Activated CD4-positive, alpha-beta T cell treated with anti-CD3 and anti-CD28 coated beads, Interleukin-2, amount 50 U/mL, for 48 hours (primary cell): ENCODE measurements around the gene GTF2H4.
A peak's percentile ranks its signal among the peaks of the same experiment; 100 is the strongest.

Source experiments
- DNase-seq, 2 experiments: peaks; one replicate each; pipeline ENCODE4 v3.0.0-alpha.2; 2020

GTF2H4 gene

DNA sequence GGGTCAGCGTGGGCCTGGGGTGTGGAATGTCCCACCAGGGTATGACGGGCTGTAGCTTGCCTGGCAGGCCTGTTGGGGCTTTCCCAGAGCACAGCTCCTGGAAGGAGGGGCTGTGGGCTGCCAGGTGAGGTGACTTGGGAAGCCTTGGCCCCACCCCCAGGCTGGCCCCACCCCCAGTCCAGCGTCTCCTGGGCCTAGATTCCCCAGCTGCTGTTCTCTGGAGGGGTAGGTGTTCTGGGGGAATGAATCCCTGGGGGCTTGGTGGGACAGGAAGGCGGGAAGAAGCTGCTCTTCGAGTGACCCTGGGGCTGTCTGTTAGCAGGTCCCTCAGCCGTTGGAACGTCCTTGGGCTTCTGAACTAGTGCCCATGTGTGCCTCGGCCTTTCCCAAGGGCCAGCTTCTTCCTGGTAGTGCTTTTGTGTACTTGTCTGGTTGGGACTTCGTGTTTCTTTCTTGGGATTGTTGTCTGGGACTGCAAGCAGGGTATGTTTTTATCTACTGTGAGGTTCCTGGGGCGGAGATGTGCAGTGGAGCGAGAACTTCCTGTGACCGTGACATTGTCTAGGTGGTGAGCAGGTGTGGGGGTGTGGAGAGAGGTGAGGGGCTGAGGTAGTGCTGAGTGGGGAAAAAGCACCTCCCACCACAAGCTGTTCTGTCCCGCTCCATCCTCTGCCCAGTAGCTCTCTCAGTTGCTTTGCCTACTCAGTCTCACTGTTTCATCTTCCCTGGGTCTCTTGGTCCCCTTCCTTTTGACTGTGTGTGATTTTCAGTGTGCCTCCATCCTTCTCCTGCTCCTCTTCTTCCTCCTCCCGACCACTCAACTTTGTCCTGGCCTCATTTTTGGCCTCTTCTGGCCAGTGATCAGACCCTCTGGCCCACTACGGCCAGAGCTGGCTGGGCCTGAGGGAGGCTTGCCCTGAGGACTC lies 25.0 kb upstream of the GTF2H4 start:
- DNase-seq = peak in 1 of 2 experiments; percentile 25

DNA sequence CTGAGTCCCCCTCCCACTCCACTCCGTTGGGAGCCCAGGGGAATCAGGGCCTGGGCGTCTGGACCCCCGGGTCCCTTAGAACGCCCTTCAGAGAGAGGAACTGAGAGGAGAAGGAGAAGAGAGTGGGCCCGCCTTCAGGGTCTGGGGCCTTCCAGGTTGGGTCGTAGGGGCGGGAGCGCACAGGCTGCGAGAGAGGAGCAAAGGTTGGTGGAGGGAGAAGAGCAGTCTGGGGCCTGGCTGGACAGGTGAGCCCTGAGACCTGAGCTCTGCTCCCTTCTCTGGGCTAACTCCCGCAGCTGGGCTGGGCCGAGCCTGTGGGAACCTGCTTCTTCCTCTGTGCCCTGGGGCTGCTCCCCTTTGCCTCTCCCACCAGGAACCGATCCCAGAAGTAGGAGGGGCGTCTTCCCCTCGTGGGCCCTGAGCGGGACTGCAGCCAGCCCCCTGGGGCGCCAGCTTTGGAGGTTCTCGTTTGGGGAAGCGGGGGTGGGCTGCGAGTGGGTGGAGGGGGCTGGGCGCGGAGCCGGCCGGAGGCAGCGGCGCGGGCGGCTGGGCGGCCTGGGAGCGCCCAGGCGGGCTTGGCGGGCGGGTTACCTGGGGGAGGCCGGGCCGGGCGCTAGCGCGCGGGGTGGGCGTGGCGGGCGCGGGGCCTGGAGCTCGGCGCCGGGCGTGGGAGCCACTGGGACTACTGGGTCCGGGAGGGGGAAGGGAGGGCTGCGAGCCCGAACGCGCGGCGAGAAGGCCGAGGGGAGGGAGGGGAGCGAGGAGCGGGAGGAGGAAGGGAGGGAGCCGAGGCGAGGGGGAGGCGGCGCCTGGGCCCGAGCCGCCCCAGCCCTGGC lies 24.1 kb upstream of the GTF2H4 start, which contains the start of gene DDR1:
DDR1 (plus strand) TSS at position 835 of the 836 bp plus-strand sequence. CDS start 4,211 bp downstream, outside the sequence.
- DNase-seq = peak; percentile 58 to 64

DNA sequence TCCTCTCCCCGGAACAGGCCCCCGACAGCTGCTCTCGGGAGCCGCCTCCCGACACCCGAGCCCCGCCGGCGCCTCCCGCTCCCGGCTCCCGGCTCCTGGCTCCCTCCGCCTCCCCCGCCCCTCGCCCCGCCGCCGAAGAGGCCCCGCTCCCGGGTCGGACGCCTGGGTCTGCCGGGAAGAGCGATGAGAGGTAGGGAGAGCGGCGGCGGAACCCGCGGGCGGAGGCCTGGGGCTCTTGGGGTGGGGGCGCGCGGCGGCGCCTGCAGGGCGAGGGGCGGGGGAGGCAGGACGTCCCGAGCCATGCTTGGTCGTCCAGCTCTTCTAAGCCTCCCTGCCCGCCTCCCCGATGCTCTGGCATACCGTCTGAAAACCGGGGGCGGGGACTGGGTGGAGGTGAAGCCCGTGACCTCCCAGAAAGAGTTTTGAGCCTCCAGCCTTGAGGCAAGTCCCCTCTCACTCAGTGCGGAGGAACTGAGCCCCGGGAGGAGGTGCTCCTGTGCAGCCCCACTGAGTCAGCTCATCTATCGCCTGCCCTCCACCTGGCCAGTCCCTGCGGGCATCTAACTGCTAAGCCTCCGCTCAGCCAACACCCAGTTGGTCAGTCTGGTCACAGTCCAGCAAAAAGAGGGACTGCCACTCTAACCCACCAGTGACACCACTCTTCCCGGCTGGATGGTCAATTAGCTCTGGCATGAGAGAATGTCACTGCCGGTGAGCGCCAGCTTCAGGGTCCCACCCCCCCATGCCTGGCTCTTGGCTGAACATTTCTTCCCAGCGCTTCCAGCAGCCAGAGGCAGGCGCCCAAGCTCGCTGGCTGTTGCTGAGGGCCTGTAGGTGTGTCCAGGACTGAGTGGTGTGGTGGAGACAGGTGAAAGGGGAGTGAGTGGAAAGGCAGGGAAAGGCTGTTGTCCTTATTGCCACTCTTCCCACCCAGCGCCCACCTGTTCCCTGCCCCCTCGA lies 23.2 kb upstream of the GTF2H4 start:
- peak; percentile 59 to 69 for DNase-seq

GRCh38 chr6:30885481-30885998 lies 22.5 kb upstream of the GTF2H4 start:
- DNase-seq = peak in 1 of 2 experiments; percentile 14

DNA sequence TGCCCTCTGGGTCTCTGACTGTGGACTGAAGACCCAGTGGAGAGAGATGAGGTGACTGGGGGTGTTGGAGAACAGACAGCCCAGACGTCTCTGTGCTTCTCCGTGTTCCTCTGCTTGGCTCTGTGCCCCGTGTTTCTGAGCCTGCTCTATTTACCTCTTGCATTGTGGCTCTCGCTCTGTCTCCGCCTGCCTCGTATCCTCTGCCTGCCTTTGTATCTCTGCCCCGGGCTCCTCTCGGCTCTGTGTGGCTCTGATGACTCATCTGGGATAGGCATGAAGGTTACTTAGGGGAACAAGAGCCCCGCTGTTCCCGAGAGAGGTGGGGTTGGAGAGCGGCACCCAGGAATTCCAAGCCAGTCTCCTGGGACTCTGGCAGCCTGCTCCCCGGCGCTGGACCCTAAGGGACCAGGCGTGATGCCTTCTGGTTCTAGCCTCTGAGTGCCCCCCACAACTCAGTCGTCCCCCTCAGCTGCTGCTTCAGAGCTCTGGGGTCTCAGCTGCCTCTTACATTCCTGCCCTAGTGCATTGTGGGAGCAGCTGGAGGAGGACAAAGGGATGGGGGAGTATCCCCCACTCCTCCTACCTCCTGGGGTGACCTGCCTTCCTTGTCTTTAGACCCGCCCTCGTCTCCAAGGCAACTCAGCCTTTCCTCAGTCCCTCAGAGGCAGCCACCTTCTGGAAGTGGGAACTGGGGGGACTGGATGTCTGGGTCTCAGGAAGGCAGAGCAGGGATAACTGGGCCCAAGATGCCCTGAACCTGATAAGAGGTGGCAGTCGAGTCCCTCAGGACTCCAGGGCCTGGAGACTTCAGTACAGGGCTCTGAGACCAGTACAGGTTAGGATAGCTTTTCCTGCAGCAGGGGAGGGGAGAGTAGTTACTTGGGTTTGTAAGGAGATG lies 21.8 kb upstream of the GTF2H4 start:
- DNase-seq = peak in 1 of 2 experiments; percentile 36

DNA sequence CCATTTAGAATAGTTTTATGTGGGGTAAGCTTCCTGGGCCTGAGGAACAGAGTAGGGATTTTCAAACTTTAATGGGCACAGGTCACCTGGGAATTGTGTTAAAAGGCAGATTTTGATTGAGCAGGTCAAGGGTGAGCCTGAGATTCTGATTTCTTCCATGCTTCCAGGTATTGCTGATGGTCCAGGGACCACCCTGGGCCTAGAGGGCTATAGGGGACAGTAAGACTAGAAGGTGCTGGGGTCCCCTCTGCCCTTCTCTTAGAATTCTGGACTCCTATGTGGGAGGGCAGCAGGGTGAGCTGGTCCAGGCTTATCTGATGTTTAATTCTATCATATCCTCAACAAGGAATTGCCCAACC lies 21.1 kb upstream of the GTF2H4 start:
- DNase-seq = no peak

DNA sequence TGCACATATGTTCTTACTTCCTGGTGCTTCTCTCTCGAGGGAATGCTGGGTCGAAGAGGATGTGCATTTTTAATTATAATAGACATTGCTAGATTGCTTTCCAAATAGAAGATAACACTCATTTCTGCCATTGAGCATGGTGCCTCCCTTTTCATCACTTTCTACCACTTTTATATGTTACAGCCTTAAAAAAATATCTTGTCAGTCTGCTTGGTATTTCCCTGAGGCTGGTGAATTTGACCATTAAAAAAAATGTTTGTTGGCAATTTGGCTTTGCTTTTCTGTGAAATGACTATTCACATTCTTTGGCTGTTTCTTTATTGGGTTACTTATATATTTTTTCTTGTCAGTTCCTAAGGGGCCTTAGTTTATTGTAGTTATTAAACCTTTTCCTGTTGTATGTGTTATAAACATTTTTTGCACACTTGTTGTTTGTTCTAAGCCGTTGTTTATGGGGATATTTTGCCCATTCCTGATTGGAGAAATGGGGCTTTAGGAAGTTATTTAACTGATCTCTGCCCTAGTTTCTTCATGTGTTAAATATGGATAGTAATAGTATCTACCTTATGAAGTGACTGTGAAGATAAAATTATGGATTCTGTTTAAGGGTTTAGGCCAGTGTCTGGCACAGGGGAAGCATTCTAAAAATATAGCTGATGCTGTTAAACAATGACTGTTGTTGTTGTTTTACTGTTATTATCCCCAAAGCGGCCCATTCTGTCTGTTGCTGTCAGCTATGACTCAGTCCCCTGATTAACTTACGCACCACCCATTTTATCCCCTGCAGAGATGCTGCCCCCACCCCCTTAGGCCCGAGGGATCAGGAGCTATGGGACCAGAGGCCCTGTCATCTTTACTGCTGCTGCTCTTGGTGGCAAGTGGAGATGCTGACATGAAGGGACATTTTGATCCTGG lies 19.8 kb upstream of the GTF2H4 start:
- DNase-seq = no peak

GRCh38 chr6:30888816-30889495 lies 19.1 kb upstream of the GTF2H4 start:
- no peak for DNase-seq

DNA sequence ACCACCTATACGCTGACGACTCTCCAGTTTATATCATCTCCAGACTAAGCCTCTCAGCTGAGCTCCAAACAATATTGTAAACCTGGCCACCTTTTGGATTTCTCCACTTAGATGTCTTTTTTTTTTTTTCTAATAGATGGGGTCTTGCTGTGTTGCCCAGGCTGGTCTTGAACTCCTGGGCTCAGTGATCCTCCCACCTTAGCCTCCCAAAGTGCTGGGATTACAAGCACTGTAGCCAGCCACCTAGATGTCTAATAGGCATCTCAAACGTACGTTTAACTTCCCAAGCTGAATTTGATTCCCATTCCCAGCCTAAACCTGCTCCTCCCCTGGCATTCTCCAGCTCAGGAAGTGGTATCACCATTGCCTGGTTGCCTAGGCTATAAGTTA lies 18.5 kb upstream of the GTF2H4 start:
- DNase-seq = no peak

DNA sequence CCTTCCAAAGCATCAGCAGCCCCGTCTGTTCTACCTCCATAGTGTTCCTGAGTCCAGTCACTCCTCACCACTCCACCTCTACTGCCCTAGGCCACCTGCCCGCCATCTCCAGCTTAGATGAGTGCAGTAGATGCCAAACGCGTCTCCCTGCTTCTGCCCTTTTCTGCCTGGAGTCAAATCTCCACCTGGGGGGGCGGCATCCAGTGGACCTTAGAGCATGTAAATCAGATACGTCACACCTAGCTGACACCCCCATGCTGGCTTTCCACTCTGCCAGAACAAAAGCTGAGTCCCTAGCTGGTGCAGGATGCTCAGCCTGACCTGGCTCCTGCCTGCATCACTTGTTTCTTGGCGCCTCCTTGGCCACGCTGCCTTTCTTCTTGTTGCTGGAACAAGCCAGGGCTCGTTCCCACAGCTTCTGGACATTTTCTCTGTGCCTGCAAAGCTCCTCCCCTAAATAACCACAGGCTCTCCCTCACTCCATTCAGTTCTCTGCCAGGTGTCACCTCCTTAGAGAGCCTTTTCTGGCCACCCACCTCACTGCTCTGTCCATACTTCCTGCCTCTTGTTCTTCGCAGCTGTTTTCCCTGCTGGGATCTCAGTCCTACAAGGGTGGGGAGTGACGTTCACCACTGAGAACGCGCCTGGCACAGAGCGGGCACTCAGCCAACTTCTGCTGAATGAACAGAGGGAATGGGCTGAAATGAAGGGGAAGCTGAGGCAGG lies 17.9 kb upstream of the GTF2H4 start:
- no peak for DNase-seq

DNA sequence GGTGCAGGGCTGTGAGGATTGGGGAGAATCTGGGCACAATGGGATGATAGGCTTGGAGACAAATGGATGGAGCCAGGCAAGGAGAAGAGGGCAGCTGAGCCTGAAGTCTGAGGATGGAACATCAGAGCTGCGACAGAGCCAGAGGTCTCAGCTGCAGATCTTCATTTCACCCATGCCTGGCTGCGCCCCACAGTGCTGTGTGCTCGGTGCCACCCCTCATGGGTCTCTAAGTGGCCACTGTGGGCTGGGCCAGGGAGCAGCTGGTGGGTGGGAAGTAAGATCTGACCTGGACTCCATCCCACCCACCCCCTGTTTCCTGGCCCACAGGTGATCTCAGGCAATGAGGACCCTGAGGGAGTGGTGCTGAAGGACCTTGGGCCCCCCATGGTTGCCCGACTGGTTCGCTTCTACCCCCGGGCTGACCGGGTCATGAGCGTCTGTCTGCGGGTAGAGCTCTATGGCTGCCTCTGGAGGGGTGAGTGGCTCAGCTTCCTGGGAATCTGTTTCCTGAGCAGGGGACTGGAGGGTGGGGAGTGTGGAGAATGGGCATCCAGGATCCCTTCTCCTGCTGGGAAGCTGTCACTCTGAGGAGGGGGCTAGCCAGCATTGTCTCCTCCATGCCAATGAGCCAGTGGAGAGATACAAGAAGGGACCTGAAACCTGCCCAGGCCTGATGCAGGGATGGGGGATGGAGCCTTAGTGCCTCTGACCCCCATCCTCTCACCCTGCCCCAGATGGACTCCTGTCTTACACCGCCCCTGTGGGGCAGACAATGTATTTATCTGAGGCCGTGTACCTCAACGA lies 17.2 kb upstream of the GTF2H4 start:
- no peak for DNase-seq

DNA sequence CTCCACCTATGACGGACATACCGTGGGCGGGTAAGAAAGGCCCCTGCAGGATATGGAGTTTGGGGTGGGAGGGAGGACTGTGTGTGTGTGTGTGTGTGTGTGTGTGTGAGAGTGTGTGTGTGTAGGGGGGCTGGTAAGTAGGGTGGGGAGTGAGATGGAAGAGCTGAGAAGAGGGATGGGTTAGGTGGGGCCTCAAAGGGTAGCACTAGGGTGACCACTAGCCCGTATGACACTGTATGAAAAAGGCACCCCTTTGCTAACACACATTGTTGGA lies 16.6 kb upstream of the GTF2H4 start:
- DNase-seq = no peak

DNA sequence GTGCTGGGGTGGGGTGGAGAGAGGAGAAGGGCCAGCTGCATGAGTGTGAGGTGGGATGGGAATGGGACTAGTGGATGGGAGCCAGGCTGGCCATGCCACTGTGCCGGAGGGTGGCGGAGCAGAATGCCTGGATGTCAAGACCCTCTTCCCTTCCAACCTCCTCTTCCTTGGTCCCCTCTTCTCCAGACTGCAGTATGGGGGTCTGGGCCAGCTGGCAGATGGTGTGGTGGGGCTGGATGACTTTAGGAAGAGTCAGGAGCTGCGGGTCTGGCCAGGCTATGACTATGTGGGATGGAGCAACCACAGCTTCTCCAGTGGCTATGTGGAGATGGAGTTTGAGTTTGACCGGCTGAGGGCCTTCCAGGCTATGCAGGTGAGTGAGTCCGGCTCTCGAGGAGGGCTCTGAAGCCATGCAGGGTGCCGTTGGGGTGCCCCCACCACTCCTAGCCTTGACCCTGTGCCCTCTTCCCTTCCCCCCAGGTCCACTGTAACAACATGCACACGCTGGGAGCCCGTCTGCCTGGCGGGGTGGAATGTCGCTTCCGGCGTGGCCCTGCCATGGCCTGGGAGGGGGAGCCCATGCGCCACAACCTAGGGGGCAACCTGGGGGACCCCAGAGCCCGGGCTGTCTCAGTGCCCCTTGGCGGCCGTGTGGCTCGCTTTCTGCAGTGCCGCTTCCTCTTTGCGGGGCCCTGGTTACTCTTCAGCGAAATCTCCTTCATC lies 16.0 kb upstream of the GTF2H4 start:
- DNase-seq = no peak

DNA sequence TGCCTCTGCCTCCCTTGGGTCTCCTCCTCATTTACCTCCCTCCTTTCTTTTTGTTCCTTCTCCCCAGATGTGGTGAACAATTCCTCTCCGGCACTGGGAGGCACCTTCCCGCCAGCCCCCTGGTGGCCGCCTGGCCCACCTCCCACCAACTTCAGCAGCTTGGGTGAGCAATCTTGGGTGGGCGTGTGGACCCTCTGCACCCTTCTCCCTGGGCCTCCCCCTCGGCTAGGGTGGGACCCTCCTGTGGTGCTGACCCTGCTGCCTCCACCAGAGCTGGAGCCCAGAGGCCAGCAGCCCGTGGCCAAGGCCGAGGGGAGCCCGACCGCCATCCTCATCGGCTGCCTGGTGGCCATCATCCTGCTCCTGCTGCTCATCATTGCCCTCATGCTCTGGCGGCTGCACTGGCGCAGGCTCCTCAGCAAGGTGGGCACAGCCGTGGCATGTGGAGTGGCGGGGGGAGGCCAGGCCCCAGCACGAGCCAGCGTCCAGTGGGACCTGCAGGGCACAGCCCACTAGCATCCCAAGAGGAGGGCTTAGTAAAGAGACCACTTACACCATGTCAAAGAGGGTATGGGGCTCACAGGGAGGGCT lies 14.9 kb upstream of the GTF2H4 start:
- DNase-seq = no peak

GRCh38 chr6:30893666-30894065 lies 14.3 kb upstream of the GTF2H4 start:
- DNase-seq = no peak

DNA sequence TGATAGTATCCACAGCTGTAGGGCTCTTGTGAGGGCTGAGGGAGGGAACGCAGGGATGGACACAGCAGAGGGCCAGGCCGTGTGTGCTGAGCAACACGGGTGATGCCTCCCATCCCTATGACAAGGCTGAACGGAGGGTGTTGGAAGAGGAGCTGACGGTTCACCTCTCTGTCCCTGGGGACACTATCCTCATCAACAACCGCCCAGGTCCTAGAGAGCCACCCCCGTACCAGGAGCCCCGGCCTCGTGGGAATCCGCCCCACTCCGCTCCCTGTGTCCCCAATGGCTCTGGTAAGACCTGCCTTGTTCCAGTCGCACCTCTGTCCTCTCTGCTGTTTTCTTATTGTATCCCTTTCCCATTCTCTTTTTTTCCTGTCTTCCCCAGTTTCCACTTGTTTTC lies 13.6 kb upstream of the GTF2H4 start:
- DNase-seq = no peak

DNA sequence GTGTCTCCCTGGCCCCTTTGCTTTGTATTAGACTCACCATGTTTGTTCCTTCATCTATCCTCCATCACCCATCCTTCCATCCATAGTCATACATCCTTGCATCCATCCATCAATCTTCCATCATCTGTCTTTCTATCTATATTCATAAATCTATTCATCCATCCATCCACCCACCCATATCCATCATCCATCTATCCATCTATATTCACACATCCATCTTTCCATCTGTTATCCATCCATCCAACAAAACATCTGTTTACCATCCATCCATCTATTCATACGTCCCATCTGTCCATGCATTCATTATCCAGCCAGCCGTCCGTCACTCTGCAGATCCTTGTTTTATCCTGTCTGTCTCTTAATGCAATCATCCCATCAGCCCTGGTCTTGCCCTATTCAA lies 13.1 kb upstream of the GTF2H4 start:
- DNase-seq = no peak
